Mesodermal cell (in vitro differentiated cells): Measurements from ENCODE around the gene LYRM1.
A peak's percentile ranks its signal among the peaks of the same experiment; 100 is the strongest.

ENCODE experiments used
- H3K27ac ChIP-seq: 2 replicates; pipeline ENCODE4 v1.7.0; 2013; ENCODE audit warnings: mild to moderate bottlenecking, low read depth, low read length, moderate library complexity; ENCODE audit not compliant: severe bottlenecking
- H3K36me3 ChIP-seq: 2 replicates; pipeline ENCODE4 v1.7.1; 2013; ENCODE audit warnings: mild to moderate bottlenecking, low read length, moderate library complexity; ENCODE audit not compliant: control insufficient read depth, insufficient read depth
- H3K4me1 ChIP-seq: one replicate; pipeline ENCODE4 v1.7.1; 2013; ENCODE audit warnings: mild to moderate bottlenecking, low read length; ENCODE audit not compliant: insufficient read depth, control insufficient read depth, poor library complexity, severe bottlenecking
- H3K4me3 ChIP-seq: 2 replicates; pipeline ENCODE4 v1.7.0; 2013; ENCODE audit warnings: low read length, control low read depth, mild to moderate bottlenecking; ENCODE audit not compliant: insufficient read depth, poor library complexity, severe bottlenecking; ENCODE audit errors: extremely low read depth
- H3K9me3 ChIP-seq: 2 replicates; pipeline ENCODE4 v1.7.1; 2013; ENCODE audit warnings: mild to moderate bottlenecking, low read length, moderate library complexity; ENCODE audit not compliant: control insufficient read depth
- WGBS, 2 experiments: methylation state at CpG; one replicate each; pipeline ENCODE4 v1.1.5; 2013; ENCODE audit warnings: missing lambda C conversion rate in 2 of 2; ENCODE audit not compliant: insufficient coverage in 2 of 2; 5-methylcytosine and 5-hydroxymethylcytosine counted together

The LYRM1 gene

DNA sequence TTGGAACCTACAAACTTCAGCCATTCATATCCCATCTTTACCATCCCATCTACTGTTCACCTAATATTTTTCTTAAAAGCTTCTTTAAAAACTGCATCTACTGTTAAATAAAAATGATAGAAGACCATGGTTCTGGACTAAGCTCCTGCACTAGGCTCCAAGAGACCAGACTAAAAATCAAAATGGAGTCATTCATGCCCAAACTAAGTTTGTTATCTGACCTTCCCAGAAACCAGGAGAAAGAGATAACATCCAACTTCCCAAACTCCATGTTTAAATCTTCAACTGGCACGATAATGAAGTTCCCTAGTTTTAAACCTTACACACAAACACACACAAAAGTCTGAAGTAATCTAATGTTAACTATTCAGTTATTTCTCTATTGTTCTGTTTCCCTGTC lies 14.3 kb upstream of the LYRM1 start:
- WGBS, 2 experiments, result no CpG with 5 or more reads among the region's 1 CpG
- peaks cover 13% of the 10 kb centered on the region for H3K36me3 ChIP-seq
- no peaks in the 10 kb centered on the region for H3K9me3 ChIP-seq
- no peaks in the 10 kb centered on the region for H3K4me1 ChIP-seq
- H3K4me3 ChIP-seq, result no peak overlapping the region
- H3K27ac ChIP-seq, result no peak overlapping the region

DNA sequence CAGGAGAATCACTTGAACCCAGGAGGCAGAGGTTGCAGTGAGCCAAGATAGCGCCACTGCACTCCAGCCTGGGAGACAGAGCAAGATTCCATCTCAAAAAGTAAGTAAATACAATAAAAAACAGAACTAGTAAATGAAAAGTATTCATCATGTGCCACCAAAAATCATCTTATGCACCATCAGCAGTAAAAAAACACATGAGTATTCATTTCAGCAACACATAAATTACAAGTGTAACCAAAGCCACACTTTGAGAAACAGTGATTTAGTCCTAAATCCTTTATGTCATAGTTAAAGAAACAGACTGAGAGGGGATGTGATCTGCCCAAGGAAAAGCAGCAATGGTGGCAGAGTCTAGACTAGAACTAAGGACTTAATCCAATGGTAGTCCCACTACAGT lies 13.4 kb upstream of the LYRM1 start:
- H3K36me3 ChIP-seq, result peaks cover 21% of the 10 kb centered on the region
- no CpG with 5 or more reads among the region's 1 CpG for WGBS, 2 experiments
- no peaks in the 10 kb centered on the region for H3K9me3 ChIP-seq
- H3K4me1 ChIP-seq, result no peaks in the 10 kb centered on the region
- H3K27ac ChIP-seq, result no peak overlapping the region
- H3K4me3 ChIP-seq, result no peak overlapping the region

DNA sequence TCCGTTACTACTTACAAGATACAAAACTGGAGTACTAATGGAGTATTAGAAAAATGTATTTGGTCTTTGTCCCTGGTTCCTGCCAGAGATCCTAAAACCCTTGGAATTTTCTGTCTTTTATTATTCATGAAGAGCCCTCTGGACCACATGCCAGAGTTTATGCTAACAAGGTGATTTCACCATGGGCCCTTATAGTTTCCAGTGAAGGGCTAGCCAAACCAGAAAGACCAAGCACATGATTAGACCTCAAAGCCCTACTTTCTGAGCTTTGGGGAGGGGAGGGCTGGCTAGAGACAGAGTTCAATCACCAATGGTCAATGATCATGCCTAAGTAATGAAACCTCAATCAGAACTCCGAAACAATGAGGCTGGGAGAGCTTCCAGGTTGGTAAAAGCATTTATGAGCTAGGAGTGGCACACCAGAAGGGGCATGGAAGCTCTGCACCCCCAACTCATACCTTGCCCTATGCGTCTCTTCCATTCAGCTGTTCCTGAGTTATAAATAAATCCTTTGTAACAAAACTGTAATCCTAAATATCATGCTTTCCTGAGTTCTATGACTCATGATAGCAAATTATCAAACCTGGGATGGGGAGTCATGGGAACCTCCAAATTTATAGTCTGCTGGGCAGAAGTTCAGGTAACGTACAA lies 10.8 kb upstream of the LYRM1 start:
- Histone ChIP-seq H3K27ac (no peak overlapping the region), H3K4me3 (no peak overlapping the region), H3K4me1 (no peaks in the 10 kb centered on the region), H3K36me3 (peaks cover 40% of the 10 kb centered on the region), H3K9me3 (no peaks in the 10 kb centered on the region)
- WGBS, 2 experiments, result 100% methylated on average over 2 of the region's 4 CpGs

- Histone ChIP-seq H3K4me1 (peaks cover 10% of the 10 kb centered on the region), H3K4me3 (no peak overlapping the region), H3K9me3 (no peaks in the 10 kb centered on the region), H3K27ac (no peak overlapping the region), H3K36me3 (peaks cover 56% of the 10 kb centered on the region)
- WGBS, 2 experiments, result 76 to 80% methylated on average over 2 of the region's 2 CpGs
These were observed 6.2 kb upstream of the LYRM1 start for GRCh38 chr16:20894388-20894787.

- Histone ChIP-seq H3K4me1 (peaks cover 19% of the 10 kb centered on the region), H3K9me3 (no peaks in the 10 kb centered on the region), H3K4me3 (no peak overlapping the region), H3K36me3 (peaks cover 43% of the 10 kb centered on the region), H3K27ac (no peak overlapping the region)
- WGBS, 2 experiments, result 93 to 100% methylated on average over 1 to 3 of the region's 4 CpGs
These were observed 3.2 kb upstream of the LYRM1 start for GRCh38 chr16:20897253-20897897.

DNA sequence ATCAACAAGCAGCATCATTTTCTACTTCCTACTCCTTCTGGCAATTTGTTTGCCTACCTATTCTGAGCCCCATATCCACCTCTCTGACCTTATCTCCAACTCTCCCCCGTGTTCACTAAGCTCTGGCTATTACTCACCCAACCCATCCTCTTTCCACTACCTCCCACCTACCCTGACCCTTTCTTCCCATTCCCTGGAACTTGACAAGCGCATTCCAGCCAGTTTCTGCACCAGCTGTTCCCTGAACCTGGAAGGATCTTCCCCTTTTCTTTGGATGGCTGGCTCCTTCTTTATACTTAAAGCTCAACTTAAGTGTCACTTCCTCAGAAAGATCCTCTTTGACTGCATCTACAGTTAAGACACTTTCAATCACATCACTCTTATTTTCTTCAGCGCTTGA lies 2.6 kb upstream of the LYRM1 start:
- no peak overlapping the region for H3K27ac ChIP-seq
- H3K4me1 ChIP-seq, result peaks cover 19% of the 10 kb centered on the region
- WGBS, 2 experiments, result 66 to 86% methylated on average over 2 of the region's 3 CpGs
- H3K36me3 ChIP-seq, result peaks cover 43% of the 10 kb centered on the region
- no peaks in the 10 kb centered on the region for H3K9me3 ChIP-seq
- H3K4me3 ChIP-seq, result no peak overlapping the region

GRCh38 chr16:20899071-20899470 lies 1.5 kb upstream of the LYRM1 start:
- 41% methylated on average over 3 of the region's 5 CpGs; no CpG with 5 or more reads in 1 of the 2 experiments for WGBS, 2 experiments
- Histone ChIP-seq H3K27ac (peak overlapping the region; percentile 98), H3K4me3 (peak overlapping the region; percentile 86)

GRCh38 chr16:20899477-20900298 lies 883 bp upstream of the LYRM1 start:
- H3K4me1 ChIP-seq, result peaks cover 28% of the 10 kb centered on the region
- peak overlapping the region; percentile 98 for H3K27ac ChIP-seq
- peaks cover 34% of the 10 kb centered on the region for H3K36me3 ChIP-seq
- H3K9me3 ChIP-seq, result no peaks in the 10 kb centered on the region
- peak overlapping the region; percentile 86 for H3K4me3 ChIP-seq
- whole genome bisulfite sequencing, 2 experiments, result 0% methylated on average over 10 of the region's 23 CpGs; no CpG with 5 or more reads in 1 of the 2 experiments

More at GRCh38 chr16:20899071-20899470, 1.5 kb upstream of the LYRM1 start:
- Histone ChIP-seq H3K36me3 (peaks cover 40% of the 10 kb centered on the region), H3K9me3 (no peaks in the 10 kb centered on the region), H3K4me1 (peaks cover 21% of the 10 kb centered on the region)

DNA sequence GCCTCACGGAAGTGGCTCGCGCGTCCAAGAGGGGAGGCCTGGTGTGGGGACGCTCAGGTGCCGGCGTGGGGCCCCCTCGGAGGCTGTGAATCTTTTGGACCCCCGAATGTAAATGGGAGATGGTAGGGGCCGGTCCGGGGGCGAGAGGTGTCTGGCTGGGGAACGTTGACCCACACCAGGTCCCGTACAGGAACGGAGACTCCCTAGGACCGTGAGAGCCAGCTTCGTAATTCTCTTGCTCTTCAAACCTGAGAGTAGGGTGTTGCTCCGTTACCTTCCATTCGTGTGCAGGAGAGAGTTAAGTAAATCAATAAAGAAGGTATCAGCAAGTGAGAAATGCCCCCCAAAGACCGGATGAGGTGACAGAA lies 481 bp downstream of the LYRM1 start:
- no peaks in the 10 kb centered on the region for H3K9me3 ChIP-seq
- H3K4me1 ChIP-seq, result peaks cover 41% of the 10 kb centered on the region
- 1% methylated on average over 19 of the region's 20 CpGs for WGBS, 2 experiments
- peaks cover 20% of the 10 kb centered on the region for H3K36me3 ChIP-seq
- peak overlapping the region; percentile 98 for H3K27ac ChIP-seq
- peak overlapping the region; percentile 86 for H3K4me3 ChIP-seq

GRCh38 chr16:20901436-20902112 lies 1.0 kb downstream of the LYRM1 start:
- Histone ChIP-seq H3K4me1 (peaks cover 45% of the 10 kb centered on the region), H3K27ac (peak overlapping the region; percentile 98), H3K36me3 (peaks cover 15% of the 10 kb centered on the region), H3K4me3 (peak overlapping the region; percentile 86), H3K9me3 (no peaks in the 10 kb centered on the region)
- WGBS, 2 experiments, result 44 to 48% methylated on average over 18 to 26 of the region's 27 CpGs
